Measurements from ENCODE around the gene UBE2R2.

GRCh38 chr9:33884856-33885701, 68.1 kb downstream of the UBE2R2 start:
- TF ChIP-seq CTCF (IDR thresholded peaks at IDR 0.05) (no peak), POLR2A (IDR thresholded peaks at IDR 0.05) (no peak)

Data from Peyer's patch (tissue), 4 donors.